Thyroid gland (tissue), 4 donors: Measurements from ENCODE around the gene CMPK1.

ENCODE experiments used
- CTCF ChIP-seq, 6 experiments: fragments of 200-600 bp in 3 of 6; fragments of 450-650 bp in 3 of 6; sonication (generic) in 3 of 6; IDR thresholded peaks; one replicate each; pipeline ENCODE4 v1.5.1; 2016 to 2019; ENCODE audit warnings: antibody characterized with exemption in 6 of 6, mild to moderate bottlenecking in 2 of 6, inconsistent platforms in 1 of 6, moderate library complexity in 1 of 6
- POLR2A ChIP-seq, 2 donors: fragments of 450-650 bp; IDR thresholded peaks; one replicate each; pipeline ENCODE4 v1.6.1; 2017; ENCODE audit warnings: antibody characterized with exemption in 2 of 2, mild to moderate bottlenecking in 2 of 2, moderate library complexity in 1 of 2

- peak in 5 of 6 experiments; percentile 12 to 65 (median 40) for TF ChIP-seq CTCF (IDR thresholded peaks at IDR 0.05)
- no peak for TF ChIP-seq POLR2A (IDR thresholded peaks at IDR 0.05)
Observed at GRCh38 chr1:47424336-47424982, 90.9 kb downstream of the CMPK1 start.
